ENCODE results near the gene AHNAK2.

DNA sequence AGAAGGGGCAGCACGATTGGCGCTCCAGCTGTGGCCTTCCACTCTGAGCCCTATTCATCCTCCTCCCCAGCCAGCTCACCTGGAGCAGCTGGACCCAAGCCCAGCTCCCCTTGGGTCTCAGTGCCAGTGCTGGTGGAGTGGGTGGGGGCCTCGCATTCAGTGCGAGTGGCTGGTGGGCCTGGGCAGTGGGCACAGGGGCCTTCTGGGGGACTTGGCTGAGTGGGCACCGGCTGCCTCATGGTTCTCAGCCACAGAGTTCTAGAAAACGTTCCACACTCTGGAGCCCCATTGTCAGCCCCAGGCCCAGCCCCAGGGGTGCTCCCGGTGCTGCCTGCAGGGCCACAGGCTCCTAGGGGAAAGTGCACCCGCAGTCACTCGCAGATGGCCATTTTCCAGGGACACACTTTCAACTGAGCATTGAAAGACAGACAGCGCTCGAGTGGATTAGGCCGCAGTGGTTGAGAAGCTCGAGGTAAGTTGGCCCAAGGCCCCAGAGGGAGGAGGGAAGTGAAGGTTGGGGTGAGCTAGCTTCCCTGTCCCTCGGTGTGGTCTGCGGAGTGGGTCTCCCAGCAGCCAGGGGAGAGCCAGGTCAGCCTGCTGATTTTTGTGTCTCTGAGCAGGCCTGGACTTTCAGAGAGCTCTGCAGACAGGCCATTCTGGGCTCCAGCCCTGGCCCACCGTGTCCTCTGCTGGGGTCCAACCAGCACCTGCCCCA, 11.2 kb upstream of the AHNAK2 start:
- TF ChIP-seq, protein P1, sequence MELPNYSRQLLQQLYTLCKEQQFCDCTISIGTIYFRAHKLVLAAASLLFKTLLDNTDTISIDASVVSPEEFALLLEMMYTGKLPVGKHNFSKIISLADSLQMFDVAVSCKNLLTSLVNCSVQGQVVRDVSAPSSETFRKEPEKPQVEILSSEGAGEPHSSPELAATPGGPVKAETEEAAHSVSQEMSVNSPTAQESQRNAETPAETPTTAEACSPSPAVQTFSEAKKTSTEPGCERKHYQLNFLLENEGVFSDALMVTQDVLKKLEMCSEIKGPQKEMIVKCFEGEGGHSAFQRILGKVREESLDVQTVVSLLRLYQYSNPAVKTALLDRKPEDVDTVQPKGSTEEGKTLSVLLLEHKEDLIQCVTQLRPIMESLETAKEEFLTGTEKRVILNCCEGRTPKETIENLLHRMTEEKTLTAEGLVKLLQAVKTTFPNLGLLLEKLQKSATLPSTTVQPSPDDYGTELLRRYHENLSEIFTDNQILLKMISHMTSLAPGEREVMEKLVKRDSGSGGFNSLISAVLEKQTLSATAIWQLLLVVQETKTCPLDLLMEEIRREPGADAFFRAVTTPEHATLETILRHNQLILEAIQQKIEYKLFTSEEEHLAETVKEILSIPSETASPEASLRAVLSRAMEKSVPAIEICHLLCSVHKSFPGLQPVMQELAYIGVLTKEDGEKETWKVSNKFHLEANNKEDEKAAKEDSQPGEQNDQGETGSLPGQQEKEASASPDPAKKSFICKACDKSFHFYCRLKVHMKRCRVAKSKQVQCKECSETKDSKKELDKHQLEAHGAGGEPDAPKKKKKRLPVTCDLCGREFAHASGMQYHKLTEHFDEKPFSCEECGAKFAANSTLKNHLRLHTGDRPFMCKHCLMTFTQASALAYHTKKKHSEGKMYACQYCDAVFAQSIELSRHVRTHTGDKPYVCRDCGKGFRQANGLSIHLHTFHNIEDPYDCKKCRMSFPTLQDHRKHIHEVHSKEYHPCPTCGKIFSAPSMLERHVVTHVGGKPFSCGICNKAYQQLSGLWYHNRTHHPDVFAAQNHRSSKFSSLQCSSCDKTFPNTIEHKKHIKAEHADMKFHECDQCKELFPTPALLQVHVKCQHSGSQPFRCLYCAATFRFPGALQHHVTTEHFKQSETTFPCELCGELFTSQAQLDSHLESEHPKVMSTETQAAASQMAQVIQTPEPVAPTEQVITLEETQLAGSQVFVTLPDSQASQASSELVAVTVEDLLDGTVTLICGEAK (IDR thresholded peaks at IDR 0.05), result no peak
- TF ChIP-seq, protein P1 (CRISPR knock-in tag; IDR thresholded peaks at IDR 0.05), result no peak
- TF ChIP-seq MXI1 (IDR thresholded peaks at IDR 0.05; ENCODE audit: borderline replicate concordance, low read depth, low read length) (no peak), RBFOX2 (IDR thresholded peaks at IDR 0.05; ENCODE audit: low read depth, low read length) (no peak), ZFP62 (CRISPR knock-in tag; IDR thresholded peaks at IDR 0.05) (no peak), ZNF589 (CRISPR knock-in tag; conservative IDR thresholded peaks at IDR 0.05) (no peak), POLR2AphosphoS5 (IDR thresholded peaks at IDR 0.05; ENCODE audit: low read depth, low read length) (no peak), ZZZ3 (CRISPR knock-in tag; IDR thresholded peaks at IDR 0.05; ENCODE audit: borderline replicate concordance) (no peak), WIZ (CRISPR knock-in tag; IDR thresholded peaks at IDR 0.05) (no peak), POLR2A (IDR thresholded peaks at IDR 0.05; ENCODE audit: insufficient read depth in 1 of 2, low read depth in 2 of 2, low read length in 2 of 2) (no peak)
- TF ChIP-seq, protein P2, sequence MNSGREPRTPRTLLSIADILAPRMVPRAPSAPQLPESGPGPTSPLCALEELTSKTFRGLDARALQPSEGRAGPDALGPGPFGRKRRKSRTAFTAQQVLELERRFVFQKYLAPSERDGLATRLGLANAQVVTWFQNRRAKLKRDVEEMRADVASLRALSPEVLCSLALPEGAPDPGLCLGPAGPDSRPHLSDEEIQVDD (CRISPR knock-in tag; IDR thresholded peaks at IDR 0.05; ENCODE audit: borderline replicate concordance), result no peak
- TF ChIP-seq, protein P3, sequence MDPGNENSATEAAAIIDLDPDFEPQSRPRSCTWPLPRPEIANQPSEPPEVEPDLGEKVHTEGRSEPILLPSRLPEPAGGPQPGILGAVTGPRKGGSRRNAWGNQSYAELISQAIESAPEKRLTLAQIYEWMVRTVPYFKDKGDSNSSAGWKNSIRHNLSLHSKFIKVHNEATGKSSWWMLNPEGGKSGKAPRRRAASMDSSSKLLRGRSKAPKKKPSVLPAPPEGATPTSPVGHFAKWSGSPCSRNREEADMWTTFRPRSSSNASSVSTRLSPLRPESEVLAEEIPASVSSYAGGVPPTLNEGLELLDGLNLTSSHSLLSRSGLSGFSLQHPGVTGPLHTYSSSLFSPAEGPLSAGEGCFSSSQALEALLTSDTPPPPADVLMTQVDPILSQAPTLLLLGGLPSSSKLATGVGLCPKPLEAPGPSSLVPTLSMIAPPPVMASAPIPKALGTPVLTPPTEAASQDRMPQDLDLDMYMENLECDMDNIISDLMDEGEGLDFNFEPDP (CRISPR knock-in tag; conservative IDR thresholded peaks at IDR 0.05), result no peak
